ENCODE data around the gene HDAC4.

The HDAC4 gene

DNA sequence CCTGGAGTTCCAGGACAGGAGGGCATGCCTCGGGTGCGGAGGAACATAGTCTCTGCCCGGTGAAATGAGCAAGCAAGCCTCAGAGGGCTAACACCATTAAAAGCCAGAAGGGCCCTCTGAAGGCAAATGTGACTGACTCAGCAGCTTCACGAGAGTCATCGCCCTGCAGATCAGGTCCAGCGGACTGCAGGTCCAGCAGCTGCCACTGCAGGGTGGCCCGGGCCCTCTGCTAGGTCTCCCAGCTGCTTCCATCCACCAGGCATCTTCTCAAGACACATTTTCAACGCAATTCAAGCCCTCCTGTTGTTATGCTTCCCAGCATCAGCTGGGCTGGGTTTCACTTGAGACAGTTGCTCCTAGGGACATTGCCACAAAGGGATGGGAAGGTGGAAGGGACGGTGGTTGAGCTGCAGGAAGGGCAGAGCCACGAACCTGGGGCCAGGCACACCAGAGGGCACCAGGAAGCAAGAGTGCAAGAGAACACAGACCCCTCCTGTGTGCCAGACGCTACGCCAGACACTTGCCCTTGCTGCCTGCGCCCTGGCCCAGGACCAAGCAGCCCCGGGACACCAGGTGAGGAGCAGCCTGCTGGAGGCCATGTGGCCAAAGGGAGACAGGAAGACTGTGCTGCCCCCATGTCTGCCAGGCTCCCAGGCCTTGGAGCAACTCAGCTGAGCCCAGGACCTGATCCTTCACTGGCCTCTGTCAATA lies 173.0 kb downstream of the HDAC4 start:
- peak; percentile 92 for DNase-seq

DNA sequence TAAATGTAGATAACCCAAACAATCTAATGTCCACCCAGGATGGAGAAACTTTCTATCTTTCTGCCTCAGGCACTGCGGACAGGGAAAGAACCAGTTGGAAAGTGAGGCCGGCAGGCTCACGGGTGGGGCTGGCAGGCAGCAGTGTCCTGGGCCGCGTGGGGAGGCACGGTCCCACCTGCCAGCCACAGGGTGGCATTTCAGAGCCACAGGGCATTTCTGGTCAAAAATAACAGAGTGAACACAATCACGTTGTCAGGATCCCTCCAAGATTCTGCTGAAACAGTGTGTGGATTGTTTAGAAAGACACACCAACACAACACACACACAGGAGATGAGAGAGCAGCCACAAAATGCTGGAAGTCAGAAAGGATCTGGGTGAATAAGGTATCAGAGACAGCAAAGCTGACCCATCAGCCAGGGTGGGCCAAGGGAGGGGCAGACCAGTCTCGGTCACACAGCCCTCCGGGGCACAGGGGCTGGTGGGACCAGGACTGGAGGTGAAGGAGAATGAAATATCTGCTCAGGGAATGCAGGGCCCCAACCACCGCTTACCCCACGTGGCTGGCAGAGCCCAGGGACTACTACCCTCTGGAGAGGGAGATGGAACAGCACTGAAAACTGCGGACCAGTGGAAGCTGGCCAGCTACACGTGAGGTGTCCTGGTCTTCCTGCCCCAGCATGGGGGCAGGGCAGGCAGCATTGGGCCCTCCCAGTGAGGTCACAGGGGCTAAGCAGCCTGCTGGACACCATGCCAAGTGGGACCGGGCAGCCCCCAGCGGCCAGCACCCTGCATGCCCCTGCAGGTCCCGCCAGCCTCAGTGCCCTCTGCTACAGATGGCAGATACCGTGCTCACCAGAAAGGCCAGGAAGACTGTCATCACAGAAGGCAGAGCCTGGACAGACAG lies 173.9 kb downstream of the HDAC4 start:
- DNase-seq = no peak

DNA sequence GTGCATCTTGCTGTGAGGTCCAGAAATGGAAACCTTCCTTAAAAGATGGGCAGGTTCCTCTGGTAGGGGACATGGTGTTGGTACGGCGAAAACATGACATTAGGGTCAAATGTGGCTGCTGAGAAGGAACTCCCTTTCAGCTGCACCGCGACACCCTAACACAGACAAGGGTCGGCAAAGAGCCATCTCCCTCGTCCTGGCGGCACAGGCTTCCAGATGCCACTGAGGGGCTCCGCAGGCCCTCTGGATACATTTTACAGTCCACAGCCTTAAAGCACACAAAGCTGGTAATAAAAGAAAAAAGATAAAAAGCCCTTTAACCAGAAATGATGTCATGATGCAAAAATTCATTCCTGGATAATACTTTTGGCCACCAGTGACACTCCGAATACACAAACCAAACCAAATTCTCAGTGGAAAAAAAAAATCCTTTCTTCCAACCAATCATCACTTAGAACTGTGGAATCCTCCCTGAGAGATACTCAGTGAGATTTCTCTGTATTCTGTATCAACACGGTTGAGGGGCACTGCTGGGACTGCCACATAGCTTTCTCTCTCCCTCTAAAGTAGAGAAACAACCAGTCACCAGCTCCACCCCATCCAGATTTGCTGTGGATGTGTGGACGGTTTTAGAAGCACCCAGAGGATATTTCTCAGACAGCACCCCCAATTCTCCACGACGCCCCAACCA lies 174.8 kb downstream of the HDAC4 start:
- DNase-seq = no peak

DNA sequence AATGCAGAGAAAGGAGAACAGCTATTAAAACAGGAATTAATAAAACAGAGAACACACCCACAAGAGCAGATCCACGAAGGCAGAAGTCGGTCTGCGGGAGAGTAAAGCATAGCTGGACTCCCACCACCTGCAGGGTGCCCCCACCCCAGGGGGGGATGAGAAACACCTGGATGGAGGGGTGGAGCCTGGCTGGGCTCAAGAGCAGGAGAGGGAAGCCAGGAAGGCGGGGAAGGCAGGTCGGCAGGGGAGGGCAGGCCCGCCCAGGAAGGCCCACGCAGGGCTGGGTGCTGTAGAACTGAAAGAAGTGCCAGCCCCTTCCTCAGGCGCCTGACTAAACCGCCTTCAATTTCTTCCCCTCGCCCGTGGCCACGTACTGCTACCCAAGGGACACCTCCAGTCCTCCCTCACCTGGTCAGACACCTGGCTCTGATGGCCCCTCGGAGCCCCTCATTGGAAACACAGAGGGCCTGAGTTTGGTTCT lies 175.4 kb downstream of the HDAC4 start:
- DNase-seq = no peak

DNA sequence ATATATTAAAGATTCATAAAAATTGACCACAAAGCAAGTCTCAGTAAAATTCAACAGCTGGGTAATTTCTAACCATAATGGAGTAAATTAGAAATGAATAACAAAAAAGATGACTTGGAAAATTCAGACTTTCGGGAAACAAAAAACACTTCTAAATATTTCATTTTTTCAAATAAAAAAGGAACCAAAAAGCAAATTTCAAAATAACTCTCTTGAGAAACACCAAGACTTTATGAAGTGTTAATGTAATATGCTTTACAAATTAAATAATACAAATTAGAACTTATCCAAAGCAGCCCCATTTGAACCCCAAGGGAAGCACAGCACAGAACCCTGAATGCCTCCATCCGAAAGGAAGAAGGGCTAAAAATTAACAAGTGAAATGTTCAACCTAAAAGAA lies 175.9 kb downstream of the HDAC4 start:
- no peak for DNase-seq

DNA sequence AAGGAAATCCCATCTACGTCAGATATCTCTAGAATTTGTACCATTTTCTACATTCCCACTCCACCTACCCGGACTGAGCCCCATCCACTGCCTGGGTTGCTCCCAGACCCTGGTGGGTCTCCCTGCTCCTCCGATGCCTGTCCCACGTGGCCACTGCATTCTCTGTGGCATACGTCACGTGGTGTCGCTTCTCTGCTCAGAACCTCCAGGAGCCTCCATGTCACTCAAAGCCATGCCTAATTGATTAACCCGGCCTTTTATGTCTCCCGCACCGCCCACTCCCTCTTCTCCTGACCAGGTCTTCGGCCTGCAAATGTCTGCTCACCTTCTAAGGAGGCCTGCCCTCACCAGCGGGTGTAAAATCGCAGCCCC lies 176.6 kb downstream of the HDAC4 start:
- DNase-seq = no peak

DNA sequence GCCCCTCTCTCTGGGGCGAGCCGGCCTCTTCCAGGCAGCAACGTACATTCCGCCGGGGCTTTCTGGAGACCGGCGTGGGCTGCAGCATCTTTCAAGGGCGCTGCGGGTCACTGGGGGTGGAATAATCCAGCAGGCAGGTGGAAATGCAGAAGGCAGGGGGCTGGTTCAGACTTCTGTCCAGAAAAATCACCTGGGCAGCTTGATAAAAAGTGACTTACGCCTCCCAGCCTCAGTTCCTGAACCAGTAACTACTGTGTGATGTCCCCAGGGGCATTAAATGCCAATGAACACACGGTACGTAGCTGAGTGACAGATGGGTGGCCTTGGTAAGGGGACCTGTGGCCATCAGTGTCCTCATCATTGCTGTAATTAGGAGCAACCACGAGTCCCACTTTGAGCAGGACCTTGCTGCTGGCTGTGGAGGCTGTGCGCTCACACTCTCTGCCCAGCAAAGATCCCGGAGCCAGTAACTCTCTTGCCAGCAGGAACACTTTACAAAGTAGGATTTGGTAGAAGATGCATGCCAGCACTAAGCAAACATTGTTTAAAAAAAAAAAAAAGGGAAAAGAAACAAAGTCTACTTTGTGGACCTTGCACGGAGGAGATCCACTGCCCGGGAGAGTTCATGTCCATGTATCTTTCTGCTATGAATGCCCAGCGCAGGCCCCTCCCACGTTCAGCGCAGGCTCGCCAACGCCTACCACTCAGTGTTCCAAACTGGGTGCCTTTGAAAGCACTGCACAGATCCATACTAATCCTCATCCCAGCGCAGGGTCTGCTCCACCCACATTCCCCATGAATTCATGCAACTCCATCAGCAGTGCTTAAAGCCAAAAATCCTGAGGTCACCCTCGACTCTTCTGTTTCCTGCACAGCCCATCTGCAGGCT lies 177.3 kb downstream of the HDAC4 start:
- DNase-seq = no peak

DNA sequence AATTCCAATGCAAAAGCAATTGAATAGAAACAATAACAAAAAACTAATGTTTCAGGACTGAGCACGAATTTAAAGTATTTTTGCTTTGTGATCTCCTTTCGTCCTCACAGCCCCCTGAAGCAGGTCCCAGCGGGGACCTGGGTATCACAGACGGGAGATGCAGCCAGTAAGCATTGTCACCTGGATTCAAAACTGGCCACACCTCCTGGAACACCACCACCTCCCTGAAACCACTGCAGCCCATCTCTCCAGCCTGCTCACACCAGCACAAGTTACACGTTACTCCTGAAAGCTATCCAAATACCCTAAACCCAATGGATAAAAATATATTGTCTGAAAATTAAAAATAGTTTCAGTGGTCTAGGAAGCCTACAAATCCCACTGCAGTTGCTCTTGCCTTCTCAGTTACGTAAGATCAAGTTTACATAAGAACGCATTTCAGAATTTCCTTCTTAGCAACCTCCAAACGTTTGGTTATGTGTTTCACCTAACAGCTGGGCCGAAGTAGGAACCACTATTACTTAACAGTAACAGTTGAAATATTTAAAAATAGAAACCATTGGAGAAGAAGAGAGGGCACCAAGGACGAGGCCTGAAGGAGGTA lies 178.0 kb downstream of the HDAC4 start:
- DNase-seq = no peak

DNA sequence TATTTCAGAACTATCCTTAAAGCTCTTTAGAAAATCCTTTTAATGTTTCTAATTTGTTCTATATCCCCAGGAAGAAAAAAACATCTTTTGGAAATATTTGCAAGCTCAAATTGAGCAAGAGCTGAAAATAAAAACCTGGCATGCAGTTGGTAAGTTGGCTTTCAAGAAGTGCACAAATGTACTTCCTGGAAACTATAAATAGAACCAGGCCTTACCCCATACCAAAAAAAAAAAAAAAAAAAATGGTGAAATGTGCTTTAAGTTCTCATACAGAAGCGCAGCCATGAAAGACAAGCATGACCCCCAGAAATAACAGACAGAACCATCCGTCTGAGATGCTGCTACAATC lies 178.5 kb downstream of the HDAC4 start:
- DNase-seq = no peak

DNA sequence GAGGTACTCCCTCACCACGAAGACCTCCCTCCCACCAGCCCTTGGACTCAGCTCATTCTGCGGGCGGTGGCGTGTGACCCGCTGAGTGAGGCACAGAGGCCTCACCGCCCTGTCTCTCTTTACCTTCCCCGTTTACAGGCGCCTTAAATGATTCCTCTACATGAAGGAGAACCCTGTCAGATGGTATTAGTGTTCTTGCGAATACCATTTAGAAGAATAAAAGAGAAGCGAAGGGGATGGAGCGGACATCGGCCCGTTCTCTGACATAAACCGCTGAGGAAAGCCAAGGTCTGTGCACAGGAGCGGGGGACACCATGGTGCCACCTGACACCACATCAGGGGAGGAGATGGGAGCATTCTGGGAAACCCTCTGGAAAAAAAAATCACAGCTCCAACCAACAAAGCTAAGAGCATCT lies 179.8 kb downstream of the HDAC4 start:
- DNase-seq = no peak

DNA sequence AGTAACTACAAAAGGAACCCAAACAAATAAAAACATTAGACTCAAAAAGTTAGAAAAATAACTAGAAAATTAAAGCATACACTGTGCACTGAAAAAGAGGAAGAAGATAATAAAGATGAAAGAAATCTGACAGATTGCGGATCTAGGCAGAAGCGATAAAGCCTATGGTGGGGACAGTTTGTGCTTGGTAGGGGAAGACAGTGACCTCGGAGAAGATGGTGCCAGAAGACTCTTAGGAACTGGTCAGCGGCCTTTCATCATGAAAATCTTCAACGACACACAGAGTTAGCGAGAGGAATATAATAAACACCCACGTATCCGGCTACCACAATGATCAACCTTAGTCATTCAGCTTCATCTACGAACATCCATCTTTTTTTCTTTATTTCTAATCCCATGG lies 180.5 kb downstream of the HDAC4 start:
- no peak for DNase-seq

DNA sequence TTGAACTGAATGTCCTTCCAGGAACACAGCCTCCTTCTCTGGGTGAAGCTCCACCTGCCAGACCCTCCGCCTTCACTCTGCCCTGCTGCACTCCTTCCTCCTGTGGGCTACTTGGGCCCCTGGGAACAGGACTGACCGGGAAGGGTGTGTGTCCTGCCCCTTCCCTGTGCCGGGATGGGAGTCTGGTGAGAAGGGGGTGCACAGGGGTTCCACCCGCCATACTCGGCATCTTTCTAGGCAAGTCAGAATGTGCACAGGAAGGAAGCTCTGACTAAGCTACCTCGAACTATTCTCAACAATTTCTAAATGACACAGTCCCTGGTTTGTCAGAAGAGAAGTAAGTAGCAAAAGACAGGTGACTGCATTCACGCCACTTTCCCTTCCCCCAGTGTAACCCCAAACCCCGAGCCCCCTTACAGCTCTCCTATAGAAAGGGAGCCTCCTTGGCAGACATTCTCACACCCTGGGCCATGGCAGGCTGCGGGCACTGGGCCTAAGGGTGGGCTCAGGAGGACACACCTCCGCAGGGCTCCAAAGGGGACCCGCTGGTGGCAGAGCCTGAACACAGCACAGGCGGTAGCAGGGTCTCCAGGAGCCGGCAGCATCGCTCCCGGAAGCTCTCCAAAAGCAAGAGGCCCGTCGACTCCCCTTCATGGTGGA lies 184.1 kb downstream of the HDAC4 start:
- no peak for DNase-seq

DNA sequence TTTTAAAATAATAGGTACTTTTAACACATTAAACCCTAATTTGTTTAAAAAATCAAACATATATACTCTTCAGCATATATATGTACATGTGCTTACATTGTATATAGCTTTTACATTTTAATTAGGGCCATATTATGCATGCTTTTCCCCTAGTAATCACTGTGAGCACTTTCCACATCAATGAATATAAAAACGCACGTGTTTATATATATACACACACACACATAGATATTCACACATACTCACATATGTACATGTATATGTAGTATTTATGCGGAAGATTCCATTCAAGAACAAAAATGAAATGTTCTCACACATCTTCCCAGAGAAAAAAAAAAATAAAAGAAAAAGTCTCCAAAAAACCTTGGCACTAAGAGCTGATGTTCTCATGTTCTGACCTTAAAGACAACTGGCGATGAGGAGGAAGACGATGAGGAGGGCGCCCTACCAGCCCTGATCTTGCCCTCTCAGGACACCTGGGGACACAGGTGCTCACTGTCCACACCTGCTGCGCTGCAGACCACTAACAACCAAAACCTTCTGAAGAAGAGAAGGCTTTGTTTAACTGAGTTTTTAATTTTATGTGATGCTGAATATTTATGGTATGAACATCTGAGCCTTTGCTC lies 184.7 kb downstream of the HDAC4 start:
- DNase-seq = no peak

DNA sequence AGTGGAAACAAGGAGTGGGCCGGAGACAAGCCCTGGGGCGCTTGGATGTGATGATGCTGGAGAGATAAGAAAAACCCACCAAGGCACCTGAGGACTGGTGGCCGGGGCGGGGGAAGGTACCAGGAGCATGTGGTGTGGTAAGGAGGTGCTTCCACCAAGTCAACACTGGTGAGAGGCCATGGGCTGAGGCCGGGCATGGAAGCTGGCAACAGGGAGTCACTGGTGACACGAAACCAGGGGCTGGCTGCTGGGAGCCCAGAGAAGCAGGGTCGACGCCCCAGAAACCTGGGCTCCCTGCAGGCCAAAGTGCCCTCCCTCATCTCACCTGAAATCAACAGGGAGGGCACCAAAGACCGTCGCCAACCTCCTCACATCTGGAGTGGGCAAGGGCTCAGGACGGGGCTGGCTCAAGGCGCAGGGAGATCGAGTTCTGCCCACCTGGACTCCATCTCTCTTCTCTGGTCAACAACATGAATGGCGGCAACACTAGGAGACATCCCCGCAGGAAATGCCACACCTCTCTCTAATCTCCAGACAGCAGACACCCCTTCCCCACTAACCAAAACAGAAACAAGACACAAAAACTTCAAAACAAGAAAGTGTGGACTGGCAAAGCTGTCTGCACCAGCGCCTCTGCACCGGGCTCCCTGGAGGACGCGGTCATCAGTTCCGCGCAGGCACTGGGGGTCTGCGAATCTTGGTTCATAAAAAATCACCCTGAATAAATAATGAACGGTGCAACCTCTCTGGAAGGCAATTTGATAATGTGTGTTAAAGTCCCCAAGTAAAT lies 185.5 kb downstream of the HDAC4 start:
- DNase-seq = no peak

DNA sequence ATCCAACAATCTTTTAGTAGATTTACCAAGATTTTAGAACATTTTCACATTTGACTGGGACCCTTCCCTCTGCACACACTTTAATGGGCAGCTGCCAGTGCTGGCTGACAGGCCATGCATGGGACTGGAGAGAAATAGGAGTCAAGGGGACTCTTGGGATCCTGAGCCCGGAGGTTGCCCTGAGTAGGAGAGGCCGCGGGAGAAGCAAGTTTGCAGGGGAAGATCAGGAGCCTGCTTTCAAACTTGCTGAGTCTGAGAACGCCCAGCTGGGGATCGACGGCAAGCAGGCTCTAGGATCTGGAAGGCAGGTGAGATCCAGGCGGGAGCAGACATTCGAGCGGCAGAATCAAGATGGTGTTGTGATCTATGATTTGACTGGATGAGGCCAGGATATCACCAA lies 186.1 kb downstream of the HDAC4 start:
- DNase-seq = no peak

DNA sequence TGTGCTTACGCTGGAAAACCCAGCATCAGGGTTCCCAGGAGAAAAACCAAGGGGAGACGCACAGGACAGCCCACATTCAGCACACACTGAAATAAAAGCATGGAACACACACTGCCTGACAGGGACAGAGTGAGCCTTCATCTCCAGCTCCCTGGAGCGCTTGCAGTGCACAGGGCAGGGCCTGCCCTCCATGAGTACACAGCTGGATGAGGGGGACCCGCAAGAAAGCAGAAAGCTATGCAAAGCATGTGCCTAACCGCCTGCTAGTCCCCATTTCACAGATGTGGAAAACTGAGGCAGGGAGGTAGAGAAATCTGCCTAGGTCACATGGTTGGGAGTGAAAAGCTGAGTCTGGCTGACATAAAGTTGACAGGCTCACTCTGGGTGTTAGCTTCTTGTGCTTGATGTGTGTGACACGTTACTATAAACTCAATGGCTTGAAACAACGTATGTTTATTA lies 187.1 kb downstream of the HDAC4 start:
- DNase-seq = no peak

DNA sequence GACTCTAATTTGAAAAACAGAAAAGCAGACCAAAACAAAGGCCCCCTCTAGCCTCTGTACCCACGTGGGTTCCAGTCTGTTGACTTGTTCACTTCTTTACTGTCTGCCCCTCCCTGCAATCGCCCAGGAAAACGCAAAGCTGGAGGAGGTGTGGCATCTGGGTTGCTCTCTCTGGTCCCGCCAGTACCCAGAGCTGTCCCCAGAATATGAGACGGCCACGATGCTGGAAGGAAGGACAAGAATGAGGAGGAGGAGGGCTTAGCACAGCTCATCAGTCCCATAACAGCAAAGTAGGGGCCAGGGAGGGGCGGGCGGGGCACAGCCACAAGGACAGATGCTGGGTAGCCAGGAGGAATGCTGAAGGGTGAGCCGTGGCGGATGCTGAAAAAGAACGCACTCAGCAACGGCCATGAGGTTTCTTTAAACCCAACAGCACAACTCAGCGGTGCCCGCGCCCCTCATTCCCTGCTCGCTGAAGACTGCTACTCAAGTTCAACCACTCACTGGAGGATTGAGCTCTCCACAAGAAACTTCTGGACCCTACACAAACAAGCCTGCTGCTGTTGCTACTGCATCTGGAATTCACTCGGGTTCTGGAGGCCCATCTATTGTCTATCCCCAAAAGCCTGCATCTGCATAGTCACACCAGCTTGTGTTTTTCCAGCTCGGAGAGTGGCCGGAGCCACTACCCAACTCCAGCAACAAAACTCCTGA lies 187.7 kb downstream of the HDAC4 start:
- DNase-seq = no peak

DNA sequence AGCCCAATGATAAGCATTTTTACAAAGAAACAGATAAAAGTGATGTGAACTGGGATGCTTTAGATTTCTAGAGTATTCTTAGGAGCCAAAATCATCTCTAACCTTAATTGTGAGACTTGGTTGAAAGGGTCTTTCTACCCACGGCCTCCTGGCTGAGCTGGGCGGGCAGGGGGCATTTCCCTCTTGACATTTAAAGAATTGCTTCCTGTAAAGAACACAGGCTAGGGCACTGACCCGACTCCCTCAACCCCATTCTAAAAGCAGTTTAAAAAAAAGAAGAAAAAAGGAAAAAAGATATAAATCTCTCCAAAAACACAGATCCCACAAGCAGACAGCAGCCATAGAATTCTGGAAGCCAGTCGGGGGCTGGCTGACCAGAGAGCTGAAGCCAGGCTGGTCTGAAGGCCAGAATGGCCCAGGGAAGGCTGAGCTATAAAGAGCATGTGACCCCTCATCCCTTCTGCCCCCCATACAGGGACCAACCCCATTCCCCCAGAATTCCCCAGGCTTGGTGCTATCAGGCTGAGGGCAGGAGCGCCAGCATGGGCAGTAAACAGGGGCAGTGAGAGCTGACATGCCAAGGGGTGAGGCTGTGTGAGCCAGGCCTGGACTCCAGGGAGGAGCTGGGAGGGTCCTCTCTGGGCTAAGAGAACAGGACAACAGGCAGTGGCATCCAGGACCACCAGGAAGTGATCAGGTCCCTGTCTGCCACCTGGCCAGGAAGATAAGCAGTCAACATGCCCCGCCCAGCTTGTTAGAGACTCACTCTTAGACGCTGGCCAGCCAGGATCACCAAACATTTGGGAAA lies 188.5 kb downstream of the HDAC4 start:
- DNase-seq = no peak

All from DMS79 treated with DMSO at 0.1 percent for 48 hours (cell line).